ENCODE results near the gene TMEM144. TPM values are rescaled to one million over a fixed set of nuclear protein-coding genes. Genes with fewer than 3 reads are reported as not detected.
"Not testable (repeated sequence)": the region's sequence is repeated elsewhere in the genome, so short reads cannot be mapped to it uniquely, and the experiment has no call there.

TMEM144 gene
- total RNA-seq, 4 donors from 2014 or later, result 5.6 to 15.4 (median 10.4) TPM

DNA sequence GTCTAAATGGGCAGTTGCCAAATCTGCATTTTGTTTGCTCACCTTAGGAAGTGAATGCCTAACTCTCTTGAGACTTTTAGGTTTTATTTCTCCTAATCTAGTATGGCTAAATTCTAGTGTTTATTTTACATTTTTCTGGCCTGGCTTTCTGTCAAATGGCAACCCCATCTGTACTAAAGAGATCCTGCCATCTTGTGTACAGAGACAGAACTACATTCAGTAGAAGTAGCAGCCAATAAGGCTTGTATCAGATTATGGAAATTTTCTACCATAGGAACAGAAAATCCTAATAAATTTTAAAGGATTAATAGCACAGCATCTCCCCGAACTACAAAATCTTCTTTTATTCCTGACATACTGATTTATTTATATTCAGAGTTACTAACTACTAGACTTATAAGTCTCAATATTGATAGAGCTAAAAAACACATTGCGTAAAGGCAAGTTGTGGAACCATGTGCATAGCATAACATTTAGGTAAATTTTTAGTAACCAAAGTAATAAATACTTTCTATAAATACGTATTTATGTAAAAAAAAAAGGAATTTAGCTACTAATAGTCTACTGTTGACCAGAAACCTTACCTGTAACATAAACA, 45.5 kb downstream of the TMEM144 start:
- ATAC-seq (ENCODE audit: low FRiP score), result no peak
- no peak for TF ChIP-seq CTCF (IDR thresholded peaks at IDR 0.05)
- DNase-seq (ENCODE audit: low spot score), result no peak

DNA sequence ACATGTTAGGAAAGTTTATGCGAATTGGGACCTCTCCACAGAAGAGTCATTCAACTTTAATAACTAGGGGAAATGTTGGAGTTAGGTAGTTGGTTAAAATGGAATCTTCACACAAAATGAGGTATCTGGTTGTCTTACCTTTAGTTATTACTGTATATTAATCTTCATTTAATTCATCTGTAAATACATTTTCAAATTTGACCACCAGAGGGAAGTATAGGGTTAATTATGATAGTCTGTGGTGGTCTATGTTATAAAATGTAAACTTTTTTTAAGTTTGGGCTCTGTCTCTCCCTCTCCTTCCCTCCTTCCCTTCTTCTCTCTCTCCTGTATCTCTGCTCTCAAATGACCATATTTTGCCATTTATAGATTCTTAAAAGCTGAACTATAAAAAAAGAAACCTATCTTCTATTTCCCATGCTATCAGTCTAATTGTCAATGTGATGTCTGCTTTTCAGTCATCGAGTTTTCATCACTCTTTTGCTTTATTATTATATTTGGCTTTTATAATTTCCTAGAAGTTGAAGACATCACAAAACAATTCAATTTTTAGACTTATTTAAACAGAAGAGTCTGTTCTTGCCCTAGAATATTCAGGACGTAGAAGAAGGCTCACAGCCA, 49.8 kb downstream of the TMEM144 start:
- no peak for ATAC-seq (ENCODE audit: low FRiP score)
- DNase-seq (ENCODE audit: low spot score), result no peak
- TF ChIP-seq CTCF (IDR thresholded peaks at IDR 0.05), result no peak

DNA sequence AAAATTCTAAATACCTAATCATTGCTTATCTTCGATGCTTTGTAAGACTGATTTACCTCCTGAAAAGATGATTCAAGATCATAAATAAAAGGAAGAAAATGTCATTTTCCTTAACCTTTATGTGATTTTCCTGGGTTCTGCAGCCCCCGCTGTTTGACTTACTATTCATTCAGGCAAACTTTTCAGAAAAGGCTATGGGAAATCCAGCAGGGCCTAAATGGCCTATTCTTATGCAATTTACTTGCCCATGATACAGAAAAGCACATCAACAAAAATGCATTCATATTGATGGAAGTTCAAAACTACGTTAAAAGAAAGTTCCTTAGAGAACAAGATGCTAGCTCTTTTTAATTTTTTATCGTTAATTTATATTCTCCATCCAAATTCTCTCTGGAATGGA, 51.2 kb downstream of the TMEM144 start:
- TF ChIP-seq CTCF (IDR thresholded peaks at IDR 0.05), result no peak
- DNase-seq (ENCODE audit: low spot score) (no peak), ATAC-seq (ENCODE audit: low FRiP score) (no peak)

- ATAC-seq (ENCODE audit: low FRiP score), result no peak
- no peak for TF ChIP-seq CTCF (IDR thresholded peaks at IDR 0.05)
- DNase-seq (ENCODE audit: low spot score), result no peak
These were observed 58.3 kb downstream of the TMEM144 start for GRCh38 chr4:158268553-158268952.

DNA sequence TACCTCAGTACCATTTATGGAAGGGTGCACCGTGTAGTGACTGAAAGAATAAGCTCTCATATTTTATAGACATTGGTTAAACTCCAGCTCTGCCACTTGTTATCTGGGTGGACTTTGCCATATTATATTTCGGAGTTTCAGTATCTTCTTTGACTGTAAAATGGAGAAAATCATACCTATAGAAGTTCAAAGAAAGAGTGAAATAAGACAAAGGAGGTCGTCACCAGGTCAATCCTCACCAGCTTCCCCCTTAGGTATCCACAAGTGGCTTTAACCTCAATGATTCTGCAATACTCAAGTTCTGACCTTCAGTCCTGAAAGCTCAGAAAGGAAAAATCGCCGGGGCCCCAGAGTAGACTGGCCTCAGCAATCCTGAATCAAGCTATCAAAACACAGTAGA, 64.3 kb downstream of the TMEM144 start:
- no peak for TF ChIP-seq CTCF (IDR thresholded peaks at IDR 0.05)
- DNase-seq (ENCODE audit: low spot score) (no peak), ATAC-seq (ENCODE audit: low FRiP score) (no peak)

DNA sequence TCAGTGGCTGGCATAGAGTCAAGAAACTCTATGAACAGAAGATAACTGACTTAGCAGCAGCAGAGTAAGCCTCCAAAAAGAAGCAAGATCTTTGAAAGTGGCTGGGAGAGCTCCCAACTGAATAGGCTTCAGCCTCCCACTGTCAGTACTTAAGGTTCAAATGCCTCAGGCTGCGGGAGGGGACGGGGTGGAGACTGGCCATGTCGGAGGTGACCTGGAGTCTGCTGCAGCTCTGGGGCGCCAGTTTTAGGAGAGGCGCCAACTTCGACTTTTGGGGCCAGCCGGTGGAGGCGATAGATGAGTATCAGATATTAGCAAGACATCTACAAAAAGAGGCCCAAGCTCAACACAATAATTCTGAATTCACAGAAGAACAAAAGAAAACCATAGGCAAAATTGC, 67.3 kb downstream of the TMEM144 start:
- DNase-seq (ENCODE audit: low spot score), result no peak
- no peak for ATAC-seq (ENCODE audit: low FRiP score)
- no peak for TF ChIP-seq CTCF (IDR thresholded peaks at IDR 0.05)

DNA sequence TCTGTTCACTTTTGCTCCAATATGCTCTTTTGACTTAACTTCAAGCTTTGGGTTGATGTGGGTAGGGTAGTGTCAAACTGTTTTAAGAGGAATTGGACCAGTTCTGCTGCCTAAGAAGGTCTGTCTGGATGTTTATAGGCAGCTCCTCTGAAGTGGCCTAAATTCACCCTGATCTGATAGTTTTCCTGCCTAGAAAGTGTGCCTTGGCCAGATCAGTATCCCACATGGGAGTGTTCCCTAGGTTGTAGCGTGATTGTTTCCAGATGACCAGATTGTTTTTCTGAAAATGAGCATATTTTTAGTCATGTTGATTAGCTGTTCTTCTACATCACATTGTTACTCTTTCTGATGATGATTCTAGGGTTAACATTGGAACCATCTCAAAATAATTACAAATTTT, 68.8 kb downstream of the TMEM144 start:
- not testable (repeated sequence) for ATAC-seq (ENCODE audit: low FRiP score); DNase-seq (ENCODE audit: low spot score)
